Neural cell (in vitro differentiated cells): Measurements from ENCODE around the gene BCAS1. TPM values are rescaled to one million over a fixed set of nuclear protein-coding genes. Genes with fewer than 3 reads are reported as not detected.

Source experiments
- H2AFZ ChIP-seq: fragments of 200-600, 300-800 bp; sonication (generic), shearing (Covaris generic); 2 replicates; pipeline ENCODE4 v1.6.0; 2014; ENCODE audit warnings: low read depth, mild to moderate bottlenecking, antibody characterized with exemption, low read length, moderate library complexity
- H3F3A ChIP-seq: fragments of 200-600 bp; shearing (Covaris generic); 2 replicates; pipeline ENCODE4 v1.6.1; 2016; ENCODE audit warnings: mild to moderate bottlenecking, moderate library complexity, mixed read lengths, antibody characterized with exemption, low read length; ENCODE audit not compliant: insufficient read depth, poor library complexity, severe bottlenecking
- H3K27ac ChIP-seq: fragments of 200-600, 300-800 bp; sonication (generic), shearing (Covaris generic); 2 replicates; pipeline ENCODE4 v1.5.1; 2014; ENCODE audit warnings: mild to moderate bottlenecking, low read length, moderate library complexity
- H3K27me3 ChIP-seq: fragments of 300-800, 200-600 bp; sonication (generic), shearing (Covaris generic); 2 replicates; pipeline ENCODE4 v1.6.0; 2014; ENCODE audit warnings: mild to moderate bottlenecking, low read depth, low read length, moderate library complexity; ENCODE audit not compliant: insufficient read depth
- H3K36me3 ChIP-seq: fragments of 300-800, 200-600 bp; sonication (generic), shearing (Covaris generic); 2 replicates; pipeline ENCODE4 v1.5.1; 2014; ENCODE audit warnings: mild to moderate bottlenecking, antibody characterized with exemption, low read length, moderate library complexity; ENCODE audit not compliant: insufficient read depth
- H3K4me2 ChIP-seq: fragments of 300-800, 200-600 bp; sonication (generic), shearing (Covaris generic); 2 replicates; pipeline ENCODE4 v1.6.0; 2014; ENCODE audit warnings: mild to moderate bottlenecking, low read length
- H3K4me3 ChIP-seq: fragments of 300-800, 200-600 bp; sonication (generic), shearing (Covaris generic); 2 replicates; pipeline ENCODE4 v1.5.1; 2014; ENCODE audit warnings: mild to moderate bottlenecking, low read length, moderate library complexity
- H3K79me2 ChIP-seq: fragments of 200-600 bp; shearing (Covaris generic); replicated peaks from 2 replicates; pipeline ENCODE4 v1.6.0; 2014; ENCODE audit warnings: mild to moderate bottlenecking, low read length, moderate library complexity; ENCODE audit not compliant: insufficient read depth
- H3K9ac ChIP-seq: fragments of 300-800, 200-600 bp; sonication (generic), shearing (Covaris generic); 2 replicates; pipeline ENCODE4 v1.6.1; 2016; ENCODE audit warnings: mild to moderate bottlenecking, low read length, mixed read lengths
- H3K9me2 ChIP-seq: fragments of 200-600 bp; shearing (Covaris generic); 2 replicates; pipeline ENCODE4 v1.6.1; 2016; ENCODE audit warnings: mild to moderate bottlenecking, low read length, mixed read lengths; ENCODE audit not compliant: insufficient read depth
- H3K9me3 ChIP-seq: fragments of 200-600, 300-800 bp; sonication (generic), shearing (Covaris generic); 2 replicates; pipeline ENCODE4 v1.6.1; 2016; ENCODE audit warnings: mild to moderate bottlenecking, mixed run types, low read length, moderate library complexity, mixed read lengths
- H4K20me1 ChIP-seq: fragments of 200-600 bp; shearing (Covaris generic); 2 replicates; pipeline ENCODE4 v1.6.1; 2016; ENCODE audit warnings: mild to moderate bottlenecking, mixed run types; ENCODE audit not compliant: insufficient read depth
- CTCF ChIP-seq: fragments of 450-650 bp; IDR thresholded peaks from 2 replicates; pipeline ENCODE4 v1.5.1; 2014; ENCODE audit warnings: antibody characterized with exemption, mild to moderate bottlenecking, moderate library complexity; ENCODE audit not compliant: poor library complexity, severe bottlenecking
- EP300 ChIP-seq: fragments of 450-650 bp; conservative IDR thresholded peaks from 2 replicates; pipeline ENCODE4 v1.6.1; 2014; ENCODE audit warnings: antibody characterized with exemption, mild to moderate bottlenecking, moderate library complexity; ENCODE audit not compliant: poor library complexity, severe bottlenecking
- EZH2 ChIP-seq: fragments of 200-600, 300-800 bp; shearing (Covaris generic), sonication (generic); IDR thresholded peaks from 2 replicates; pipeline ENCODE4 v1.6.1; 2014; ENCODE audit warnings: antibody characterized with exemption, low read length, borderline replicate concordance, mild to moderate bottlenecking; ENCODE audit not compliant: insufficient read depth, poor library complexity, severe bottlenecking
- MXI1 ChIP-seq: fragments of 450-650 bp; conservative IDR thresholded peaks from 2 replicates; pipeline ENCODE4 v1.6.1; 2014; ENCODE audit warnings: antibody characterized with exemption, mild to moderate bottlenecking; ENCODE audit not compliant: poor library complexity, severe bottlenecking
- POLR2AphosphoS5 ChIP-seq: IDR thresholded peaks from 2 replicates; pipeline ENCODE4 v1.6.1; 2012
- RAD21 ChIP-seq: fragments of 450-650 bp; conservative IDR thresholded peaks from 2 replicates; pipeline ENCODE4 v1.6.1; 2014; ENCODE audit warnings: antibody characterized with exemption, mild to moderate bottlenecking, moderate library complexity
- REST ChIP-seq: IDR thresholded peaks from 2 replicates; pipeline ENCODE4 v1.6.1; 2012; ENCODE audit warnings: borderline replicate concordance
- SMC3 ChIP-seq: fragments of 450-650 bp; conservative IDR thresholded peaks from 2 replicates; pipeline ENCODE4 v1.6.1; 2014; ENCODE audit warnings: antibody characterized with exemption, mild to moderate bottlenecking, moderate library complexity; ENCODE audit not compliant: poor library complexity
- TAF1 ChIP-seq: IDR thresholded peaks from 2 replicates; pipeline ENCODE4 v1.6.1; 2012; ENCODE audit warnings: low read depth
- polyA plus RNA-seq: library from polyadenylated mRNA; depleted of rRNA; stranded (reverse); fragments of >200 nt; gene quantifications from 2 replicates; pipeline ENCODE4 v1.2.3, GENCODE V29; 2014

Gene BCAS1
- polyA plus RNA-seq, 1 donor from 2014 or later, result not detected

GRCh38 chr20:54065601-54066038 is 4.8 kb downstream of the BCAS1 start:
- no peak for TF ChIP-seq RAD21
- no peak for TF ChIP-seq EP300
- no peak for TF ChIP-seq TAF1
- TF ChIP-seq EZH2, result no peak
- TF ChIP-seq CTCF, result no peak
- TF ChIP-seq POLR2AphosphoS5, result no peak
- TF ChIP-seq SMC3, result no peak
- no peak for TF ChIP-seq MXI1
- no peak for TF ChIP-seq REST
- Histone ChIP-seq H3K27ac (no peak overlapping the region), H3F3A (no peaks in the 10 kb centered on the region), H2AFZ (no peak overlapping the region), H3K9me3 (no peaks in the 10 kb centered on the region), H3K79me2 (no peaks in the 10 kb centered on the region), H4K20me1 (no peaks in the 10 kb centered on the region), H3K4me2 (no peak overlapping the region), H3K9ac (no peak overlapping the region), H3K27me3 (no peaks in the 10 kb centered on the region), H3K9me2 (no peaks in the 10 kb centered on the region), H3K4me3 (no peak overlapping the region), H3K36me3 (no peaks in the 10 kb centered on the region)

- no peaks in the 10 kb centered on the region for H4K20me1 ChIP-seq
- H3K4me2 ChIP-seq, result no peak overlapping the region
- H2AFZ ChIP-seq, result no peak overlapping the region
- no peaks in the 10 kb centered on the region for H3F3A ChIP-seq
- no peak overlapping the region for H3K9ac ChIP-seq
- H3K9me2 ChIP-seq, result no peaks in the 10 kb centered on the region
- no peak for TF ChIP-seq POLR2AphosphoS5
- no peak for TF ChIP-seq SMC3
- no peak for TF ChIP-seq EP300
- H3K4me3 ChIP-seq, result no peak overlapping the region
- no peaks in the 10 kb centered on the region for H3K36me3 ChIP-seq
- no peaks in the 10 kb centered on the region for H3K9me3 ChIP-seq
- H3K27ac ChIP-seq, result no peak overlapping the region
- H3K27me3 ChIP-seq, result no peaks in the 10 kb centered on the region
- H3K79me2 ChIP-seq, result no peaks in the 10 kb centered on the region
Observed at GRCh38 chr20:54064939-54065338, 5.5 kb downstream of the BCAS1 start.
